Cortex of kidney (tissue), 1 donor: ENCODE data around the gene DDX25.

Source experiments
- DNase-seq: peaks from one replicate; lab custom pipeline; 2025; lab: John Stamatoyannopoulos, UW

Gene DDX25

DNA sequence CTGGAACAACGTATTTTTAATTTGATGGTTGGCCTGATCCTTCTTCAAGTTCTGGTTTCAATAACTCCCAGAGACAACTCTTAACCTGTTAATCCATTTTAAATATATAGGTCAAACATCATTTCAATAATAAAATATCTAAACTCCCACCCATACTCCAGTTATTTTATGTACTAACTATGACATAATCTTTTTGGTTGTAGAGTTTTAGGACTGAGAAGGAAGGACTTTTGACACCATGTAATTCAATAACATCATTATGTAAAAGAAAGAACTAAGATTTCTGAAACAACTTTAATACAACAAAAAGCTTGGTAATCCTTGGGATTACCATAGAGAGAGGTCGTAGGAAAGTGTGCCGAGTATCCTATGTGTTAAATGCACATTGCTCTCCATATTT lies 73.0 kb downstream of the DDX25 start:
- no peak for DNase-seq

DNA sequence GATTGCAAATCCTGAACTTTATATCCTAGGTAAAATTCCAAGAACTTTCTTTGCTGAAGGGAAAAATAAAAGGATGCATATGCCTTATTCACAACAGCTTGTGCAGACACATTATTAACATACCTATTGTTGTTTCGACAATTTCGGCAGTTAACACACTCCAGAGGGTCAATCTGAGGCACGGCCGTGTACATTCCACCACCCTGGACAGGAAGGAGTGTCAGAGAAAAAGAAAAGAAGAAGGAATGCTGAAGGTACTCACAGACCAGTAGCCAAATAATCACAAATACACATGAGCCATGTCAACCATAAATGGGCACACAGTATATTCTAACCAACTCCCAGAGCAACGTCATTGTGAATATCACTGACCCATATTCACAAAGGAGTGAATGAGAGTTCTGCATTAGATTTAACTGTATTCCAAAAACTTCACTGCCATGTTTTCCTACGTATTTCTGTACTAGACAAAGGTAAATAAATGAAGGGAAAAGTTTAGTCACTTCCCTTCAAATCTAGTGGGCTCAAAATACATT lies 73.9 kb downstream of the DDX25 start:
- no peak for DNase-seq
